Brain microvascular endothelial cell (primary cell): ENCODE measurements around the gene PACSIN3.

ENCODE experiments used
- DNase-seq: peaks from one replicate; pipeline ENCODE4 v3.0.0-alpha.2; 2020
- H3K27ac ChIP-seq: fragments of 250-450 bp; sonication (Bioruptor Pico); 2 replicates; pipeline ENCODE4 v1.5.1; 2020; ENCODE audit warnings: mild to moderate bottlenecking, moderate library complexity
- H3K27me3 ChIP-seq: fragments of 250-450 bp; sonication (Bioruptor Pico); replicated peaks from 2 replicates; pipeline ENCODE4 v1.5.1; 2020; ENCODE audit warnings: mild to moderate bottlenecking
- H3K36me3 ChIP-seq: fragments of 250-450 bp; sonication (Bioruptor Pico); replicated peaks from 2 replicates; pipeline ENCODE4 v1.5.1; 2020; ENCODE audit warnings: mild to moderate bottlenecking
- H3K4me3 ChIP-seq: 2 replicates; pipeline ENCODE4 v1.5.1; 2011; ENCODE audit warnings: low read depth, mild to moderate bottlenecking, control low read depth, low read length, moderate library complexity
- in situ Hi-C: cut with HindIII; loops from 2 replicates; pipeline ENCODE4 v1.10.0; 2017; ENCODE audit warnings: low sequenced_read_pairs, low pct_ligation_motif_present
- TF ChIP-seq, protein P1 (sequence below): IDR thresholded peaks from 2 replicates; pipeline ENCODE4 v1.5.1; 2011; ENCODE audit warnings: low read depth, mild to moderate bottlenecking, moderate library complexity, low read length, control low read depth, inconsistent platforms; ENCODE audit errors: missing control alignments

The PACSIN3 gene

DNA sequence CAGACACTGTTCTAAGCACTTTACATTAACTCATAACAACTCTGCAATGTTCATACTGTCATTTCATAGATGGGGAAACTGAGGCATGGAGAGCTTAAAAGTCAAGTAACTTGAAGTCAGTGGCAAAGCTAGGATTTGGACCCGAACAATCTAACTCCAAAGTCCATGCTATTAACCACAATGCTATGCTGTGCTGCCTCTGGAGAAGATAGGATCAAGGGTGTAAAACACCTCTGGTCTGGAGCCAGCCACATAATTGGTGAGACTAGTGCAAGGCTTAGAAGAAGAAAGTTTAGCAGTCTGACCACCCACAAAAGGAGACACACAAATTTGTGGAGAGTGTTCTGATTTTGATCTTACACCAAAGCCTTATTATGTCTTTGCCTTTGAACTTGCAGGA is 53.3 kb downstream of the PACSIN3 start:
- H3K36me3 ChIP-seq, result no peaks in the 10 kb centered on the region
- TF ChIP-seq, protein P1, sequence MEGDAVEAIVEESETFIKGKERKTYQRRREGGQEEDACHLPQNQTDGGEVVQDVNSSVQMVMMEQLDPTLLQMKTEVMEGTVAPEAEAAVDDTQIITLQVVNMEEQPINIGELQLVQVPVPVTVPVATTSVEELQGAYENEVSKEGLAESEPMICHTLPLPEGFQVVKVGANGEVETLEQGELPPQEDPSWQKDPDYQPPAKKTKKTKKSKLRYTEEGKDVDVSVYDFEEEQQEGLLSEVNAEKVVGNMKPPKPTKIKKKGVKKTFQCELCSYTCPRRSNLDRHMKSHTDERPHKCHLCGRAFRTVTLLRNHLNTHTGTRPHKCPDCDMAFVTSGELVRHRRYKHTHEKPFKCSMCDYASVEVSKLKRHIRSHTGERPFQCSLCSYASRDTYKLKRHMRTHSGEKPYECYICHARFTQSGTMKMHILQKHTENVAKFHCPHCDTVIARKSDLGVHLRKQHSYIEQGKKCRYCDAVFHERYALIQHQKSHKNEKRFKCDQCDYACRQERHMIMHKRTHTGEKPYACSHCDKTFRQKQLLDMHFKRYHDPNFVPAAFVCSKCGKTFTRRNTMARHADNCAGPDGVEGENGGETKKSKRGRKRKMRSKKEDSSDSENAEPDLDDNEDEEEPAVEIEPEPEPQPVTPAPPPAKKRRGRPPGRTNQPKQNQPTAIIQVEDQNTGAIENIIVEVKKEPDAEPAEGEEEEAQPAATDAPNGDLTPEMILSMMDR, result no peak
- no peak for DNase-seq
- H3K27me3 ChIP-seq, result no peaks in the 10 kb centered on the region
- H3K27ac ChIP-seq, result no peak overlapping the region
- in situ Hi-C loops, result loop anchor here (25.0 kb wide), 1 partner anchor 221 kb away; the partner anchor contains the start of gene LRP4
- no peak overlapping the region for H3K4me3 ChIP-seq

DNA sequence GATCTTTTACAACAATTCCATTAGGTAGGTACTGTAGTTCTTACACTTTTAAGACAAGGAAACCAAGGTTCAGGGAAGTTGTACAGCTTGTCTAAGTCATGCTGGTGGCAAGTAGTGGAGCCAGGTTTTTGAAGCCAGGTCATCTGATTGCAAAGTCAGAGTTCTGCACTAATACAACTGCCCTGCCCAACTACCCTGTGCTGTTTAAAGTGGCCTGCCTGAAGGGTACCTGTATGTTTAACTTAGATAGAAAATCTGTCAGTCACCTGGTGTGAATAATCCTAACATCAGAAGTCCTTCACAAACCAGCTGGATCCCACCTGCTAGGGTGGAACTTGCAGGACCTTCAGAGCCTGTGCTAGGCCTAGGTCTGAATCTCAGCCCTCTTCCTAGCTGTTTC is 53.7 kb downstream of the PACSIN3 start:
- no peaks in the 10 kb centered on the region for H3K36me3 ChIP-seq
- no peak overlapping the region for H3K4me3 ChIP-seq
- no peak for DNase-seq
- in situ Hi-C loops, result loop anchor here (25.0 kb wide), 1 partner anchor 220 kb away; the partner anchor contains the start of gene LRP4
- H3K27ac ChIP-seq, result no peak overlapping the region
- TF ChIP-seq, protein P1, result no peak
- no peaks in the 10 kb centered on the region for H3K27me3 ChIP-seq

- TF ChIP-seq, protein P1, result no peak
- no peak for DNase-seq
- Histone ChIP-seq H3K36me3 (no peaks in the 10 kb centered on the region), H3K27me3 (no peaks in the 10 kb centered on the region), H3K4me3 (no peak overlapping the region), H3K27ac (no peak overlapping the region)
- in situ Hi-C loops, result loop anchor here (25.0 kb wide), 1 partner anchor 219 kb away; the partner anchor contains the start of gene LRP4
Measured at GRCh38 chr11:47131136-47131535, 55.1 kb downstream of the PACSIN3 start.

DNA sequence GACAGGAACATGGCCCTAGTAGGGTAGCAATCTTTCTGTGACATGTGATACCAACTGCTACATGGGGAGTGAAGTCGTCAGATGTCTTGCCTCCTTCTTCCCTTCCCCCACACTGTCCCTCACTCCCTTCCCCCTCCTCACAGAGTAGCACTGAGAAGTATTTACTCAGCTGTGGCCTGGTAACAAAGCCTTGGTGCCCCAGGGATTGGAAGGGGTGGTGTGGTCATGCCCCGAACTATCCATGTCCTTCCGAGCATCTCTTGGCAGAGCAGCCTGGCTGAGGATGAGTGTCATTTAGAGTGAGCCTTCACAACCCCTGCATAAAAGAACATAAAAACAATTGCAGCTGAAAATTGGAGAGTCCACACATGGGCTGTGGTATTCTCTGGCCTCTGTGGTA is 55.7 kb downstream of the PACSIN3 start:
- Histone ChIP-seq H3K27ac (no peak overlapping the region), H3K27me3 (no peaks in the 10 kb centered on the region), H3K4me3 (no peak overlapping the region), H3K36me3 (no peaks in the 10 kb centered on the region)
- in situ Hi-C loops, result loop anchor here (25.0 kb wide), 1 partner anchor 218 kb away; the partner anchor contains the start of gene LRP4
- TF ChIP-seq, protein P1, result no peak
- DNase-seq, result no peak
